ENCODE data around the gene ATP5F1A.

GRCh38 chr18:46072959-46073358, 25.1 kb downstream of the ATP5F1A start:
- TF ChIP-seq POLR2AphosphoS5 (IDR thresholded peaks at IDR 0.05; ENCODE audit: low read depth, low read length) (no peak), POLR2A (IDR thresholded peaks at IDR 0.05; ENCODE audit: low read depth, low read length) (no peak), TAF1 (IDR thresholded peaks at IDR 0.05; ENCODE audit: borderline replicate concordance, low read depth, low read length) (no peak)

All from GM12892 (cell line).